HG02884 (cell line): ENCODE data around the gene GAPT.
"Not testable (repeated sequence)": the region's sequence is repeated elsewhere in the genome, so short reads cannot be mapped to it uniquely, and the experiment has no call there.

ENCODE experiments used
- ATAC-seq: cut with Tn5 transposase; IDR thresholded peaks from one replicate; pipeline ENCODE4 v1.9.1; 2021; ENCODE audit warnings: mild to moderate bottlenecking, moderate library complexity; ENCODE audit not compliant: unreplicated experiment

Gene GAPT

GRCh38 chr5:58503390-58504046 is 12.3 kb downstream of the GAPT start:
- no peak for ATAC-seq

GRCh38 chr5:58504766-58505165 is 13.5 kb downstream of the GAPT start:
- ATAC-seq = no peak

DNA sequence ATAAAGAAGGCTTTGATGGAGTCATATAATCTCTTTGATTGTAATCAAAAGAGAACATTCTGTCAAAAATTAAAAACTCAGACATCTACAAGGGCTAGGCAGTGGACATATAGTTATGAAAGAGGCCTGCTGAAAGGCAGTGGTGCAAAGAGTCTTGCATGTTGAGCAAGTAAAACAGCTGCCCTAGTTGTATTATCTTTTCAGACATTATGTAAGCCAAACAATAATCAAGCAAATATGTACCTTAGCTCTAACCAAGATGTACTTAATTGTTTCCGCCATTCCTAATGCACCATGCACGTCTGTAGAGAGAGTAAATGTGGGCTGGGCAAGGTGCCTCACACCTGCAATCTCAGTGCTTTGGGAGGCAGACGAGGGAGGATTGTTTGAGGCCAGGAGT is 14.3 kb downstream of the GAPT start:
- ATAC-seq = no peak

DNA sequence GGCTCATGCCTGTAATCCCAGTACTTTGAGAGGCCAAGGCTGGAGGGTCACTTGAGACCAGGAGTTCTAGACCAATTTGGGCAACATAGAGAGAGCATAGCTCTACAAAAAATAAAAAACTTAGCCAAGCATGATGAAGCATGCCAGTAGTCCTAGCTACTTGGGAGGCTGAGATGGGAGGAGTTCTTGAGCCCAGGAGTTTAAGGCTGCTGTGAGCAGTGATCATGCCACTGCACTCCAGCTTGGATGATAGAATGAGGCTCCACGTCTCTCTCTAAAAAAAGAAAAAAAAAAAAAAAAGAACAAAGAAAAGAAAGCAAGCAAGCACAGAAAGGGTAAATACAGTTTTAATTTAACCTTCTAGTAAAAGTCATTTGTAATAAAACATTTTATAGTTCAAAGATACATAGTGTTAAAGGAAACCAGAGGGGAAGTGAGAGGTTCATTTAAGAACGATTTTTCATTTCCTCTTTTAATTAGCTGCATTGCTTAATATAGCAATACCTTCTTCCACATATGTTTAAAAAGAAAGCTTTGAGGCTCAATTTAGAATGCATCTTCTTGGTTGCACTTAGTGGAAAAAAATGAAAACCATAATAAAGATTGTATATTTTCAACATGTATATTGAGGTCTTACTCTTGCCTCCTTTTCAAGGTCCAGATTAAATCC is 14.9 kb downstream of the GAPT start:
- ATAC-seq = peak; percentile 77

DNA sequence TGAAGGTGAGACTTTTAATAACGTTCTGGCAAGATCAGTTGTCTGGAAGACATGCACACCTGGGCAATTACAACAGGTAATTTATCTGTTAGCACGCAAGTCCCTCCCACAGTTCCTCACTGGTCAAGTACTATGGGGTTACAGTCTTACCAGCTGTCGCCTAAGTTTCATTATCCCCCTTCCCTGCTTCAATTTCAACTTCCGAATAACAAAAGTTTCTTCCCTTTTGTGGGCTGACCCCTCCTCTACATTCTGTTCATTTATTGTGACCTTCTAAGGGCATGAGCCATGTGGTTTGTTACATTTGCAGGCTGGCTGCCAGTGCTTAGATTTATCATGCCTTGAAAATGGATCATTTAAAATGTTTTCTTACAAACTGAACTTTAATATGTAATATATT is 16.5 kb downstream of the GAPT start:
- no peak for ATAC-seq

- no peak for ATAC-seq
These were observed 26.0 kb downstream of the GAPT start for GRCh38 chr5:58517198-58517597.

- no peak for ATAC-seq
These were observed 32.7 kb downstream of the GAPT start for GRCh38 chr5:58523956-58524355.

- ATAC-seq = no peak
These were observed 33.3 kb downstream of the GAPT start for GRCh38 chr5:58524571-58524970.

- no peak for ATAC-seq
These were observed 39.8 kb downstream of the GAPT start for GRCh38 chr5:58530942-58531490.

- ATAC-seq = not testable (repeated sequence)
These were observed 50.7 kb downstream of the GAPT start for GRCh38 chr5:58541935-58542334.

- ATAC-seq = no peak
These were observed 51.5 kb downstream of the GAPT start for GRCh38 chr5:58542709-58543108.

- no peak for ATAC-seq
These were observed 52.5 kb downstream of the GAPT start for GRCh38 chr5:58543723-58544122.

DNA sequence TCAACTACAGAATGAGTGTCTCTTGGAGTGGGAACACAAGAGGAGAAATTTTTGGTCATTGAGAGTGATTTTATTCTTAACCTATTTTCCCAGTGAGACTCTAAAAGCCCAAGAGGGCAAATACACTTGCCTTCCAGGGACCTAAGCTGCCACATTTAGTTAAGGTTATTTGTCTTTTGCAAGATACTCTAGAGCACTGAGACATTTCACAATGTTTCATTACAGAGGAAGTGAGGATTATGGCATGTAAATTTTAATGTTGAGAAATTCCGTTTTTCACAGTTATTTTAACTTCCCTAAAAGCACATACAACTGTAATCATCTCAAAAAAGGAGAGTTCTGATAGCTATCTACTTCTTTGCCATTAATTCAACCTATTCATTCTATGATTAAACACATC is 53.0 kb downstream of the GAPT start:
- ATAC-seq = no peak

GRCh38 chr5:58544926-58545325 is 53.7 kb downstream of the GAPT start:
- ATAC-seq = no peak

GRCh38 chr5:58545912-58546311 is 54.7 kb downstream of the GAPT start:
- ATAC-seq = no peak
